Neuron (in vitro differentiated cells): ENCODE results near the gene SINHCAF.

Source experiments
- H2AFZ ChIP-seq: one replicate; pipeline ENCODE4 v1.6.1; 2013; ENCODE audit warnings: low read depth, mild to moderate bottlenecking, inconsistent platforms, low read length, moderate library complexity
- H3K27me3 ChIP-seq: one replicate; pipeline ENCODE4 v1.6.1; 2013; ENCODE audit warnings: low read length; ENCODE audit not compliant: insufficient read depth
- H3K36me3 ChIP-seq: one replicate; pipeline ENCODE4 v1.6.1; 2013; ENCODE audit warnings: low read length; ENCODE audit not compliant: insufficient read depth
- H3K4me1 ChIP-seq: one replicate; pipeline ENCODE4 v1.6.1; 2013; ENCODE audit warnings: low read length; ENCODE audit not compliant: insufficient read depth
- H3K4me3 ChIP-seq: 2 replicates; pipeline ENCODE4 v1.5.1; 2013; ENCODE audit warnings: mild to moderate bottlenecking, low read length, moderate library complexity
- H3K9me3 ChIP-seq: one replicate; pipeline ENCODE4 v1.6.1; 2013; ENCODE audit warnings: low read length

Gene SINHCAF

DNA sequence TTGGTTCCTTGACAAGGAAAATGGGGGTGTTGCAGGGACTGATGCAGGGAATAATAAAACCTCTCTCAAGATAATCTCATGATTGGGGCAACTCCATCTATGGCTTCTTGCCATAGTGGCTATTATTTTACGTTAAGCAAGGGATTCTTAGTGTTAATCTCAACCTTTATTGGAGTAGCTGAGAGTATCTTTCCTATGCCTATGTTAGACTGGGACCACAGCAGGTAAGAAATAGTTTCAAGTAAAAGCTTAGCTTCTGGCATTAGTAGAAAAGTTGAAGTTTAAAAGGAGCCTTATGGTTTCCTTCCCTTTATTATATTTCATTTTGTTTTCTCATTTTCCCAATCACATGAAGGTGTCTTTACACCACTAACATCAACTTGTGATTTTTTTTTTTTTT lies 16.7 kb downstream of the SINHCAF start:
- H3K27me3 ChIP-seq = no peaks in the 10 kb centered on the region
- H3K4me3 ChIP-seq = no peak overlapping the region
- H3K36me3 ChIP-seq = peaks cover 28% of the 10 kb centered on the region
- H3K4me1 ChIP-seq = no peaks in the 10 kb centered on the region
- H3K9me3 ChIP-seq = peaks cover 9% of the 10 kb centered on the region
- H2AFZ ChIP-seq = no peak overlapping the region

DNA sequence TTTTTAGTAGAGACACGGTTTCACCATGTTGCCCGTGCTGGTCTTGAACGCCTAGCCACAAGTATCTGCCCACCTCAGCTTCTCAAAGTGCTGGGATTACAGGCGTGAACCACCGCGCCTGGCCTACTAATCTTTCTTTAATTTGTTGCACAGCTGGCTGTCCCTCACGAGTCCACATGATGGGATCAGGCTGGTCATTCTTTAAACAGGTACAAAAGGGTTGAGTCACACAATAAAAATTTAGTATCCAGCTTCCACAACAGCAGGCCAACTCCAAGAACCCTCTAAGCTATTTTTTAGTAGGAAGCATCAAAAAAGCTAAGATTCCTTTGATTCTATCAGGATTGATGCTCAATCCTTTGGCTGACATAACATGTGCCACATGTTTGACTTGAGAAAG lies 17.8 kb downstream of the SINHCAF start:
- H3K9me3 ChIP-seq = peaks cover 9% of the 10 kb centered on the region
- peaks cover 39% of the 10 kb centered on the region for H3K36me3 ChIP-seq
- no peak overlapping the region for H3K4me3 ChIP-seq
- no peaks in the 10 kb centered on the region for H3K27me3 ChIP-seq
- H2AFZ ChIP-seq = no peak overlapping the region
- no peaks in the 10 kb centered on the region for H3K4me1 ChIP-seq

DNA sequence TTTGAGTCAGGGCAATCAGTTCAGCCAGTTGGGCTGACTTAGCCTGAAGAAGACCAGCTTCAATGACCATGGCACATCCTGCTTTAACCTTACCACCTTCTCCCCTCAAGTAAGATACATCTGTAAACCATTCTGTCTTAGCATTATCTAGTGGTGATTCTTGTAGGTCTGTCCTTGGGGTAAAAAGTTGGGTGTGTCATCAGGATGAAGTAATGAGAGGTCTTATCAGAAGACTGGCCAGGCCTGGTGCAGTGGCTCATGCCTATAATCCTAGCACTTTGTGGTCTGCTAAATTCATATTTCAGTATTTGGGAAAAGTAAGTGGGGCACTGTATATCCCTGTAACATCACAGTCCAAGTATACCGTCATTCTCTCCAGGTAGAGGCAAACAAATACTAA lies 19.1 kb downstream of the SINHCAF start:
- H3K27me3 ChIP-seq = no peaks in the 10 kb centered on the region
- H3K36me3 ChIP-seq = peaks cover 50% of the 10 kb centered on the region
- H3K4me3 ChIP-seq = no peak overlapping the region
- H3K9me3 ChIP-seq = peaks cover 9% of the 10 kb centered on the region
- no peaks in the 10 kb centered on the region for H3K4me1 ChIP-seq
- H2AFZ ChIP-seq = no peak overlapping the region

DNA sequence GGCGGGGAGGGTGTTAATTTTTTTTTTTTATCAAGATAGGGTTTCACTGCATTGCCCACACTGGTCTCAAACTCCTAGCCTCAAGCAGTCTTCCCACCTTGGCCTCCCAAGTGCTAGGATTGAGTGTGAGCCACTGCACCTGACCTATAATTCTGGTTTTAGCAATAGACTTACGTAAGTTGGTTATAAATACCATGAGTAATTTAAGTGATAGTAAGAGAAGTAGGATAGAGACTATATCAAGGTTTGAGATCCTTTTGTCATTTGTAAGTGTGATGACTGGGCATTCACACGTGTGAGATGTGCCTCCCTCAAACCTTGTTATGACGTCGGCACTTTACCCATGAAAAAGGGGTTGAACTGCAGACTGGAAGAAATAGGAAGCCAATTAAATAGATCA lies 22.5 kb downstream of the SINHCAF start:
- peaks cover 70% of the 10 kb centered on the region for H3K36me3 ChIP-seq

DNA sequence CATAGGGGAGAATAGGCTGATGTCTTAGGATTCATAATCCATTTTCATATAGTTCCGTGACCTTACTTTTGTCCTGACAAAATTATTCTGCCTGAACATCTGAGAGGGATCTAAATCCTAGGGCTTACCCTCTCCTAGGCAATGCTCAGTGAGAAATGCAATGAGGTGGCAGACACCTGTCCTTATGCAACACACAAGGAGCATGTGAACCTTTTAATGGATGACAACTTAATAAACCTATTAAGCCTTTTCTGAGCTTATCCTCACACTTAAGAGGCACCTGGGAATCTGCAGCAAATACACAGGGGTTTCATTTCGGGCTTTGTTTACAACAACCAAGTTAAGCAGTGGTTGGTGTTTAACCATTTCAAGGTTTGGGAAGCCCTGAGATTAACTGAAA lies 24.6 kb downstream of the SINHCAF start:
- peaks cover 88% of the 10 kb centered on the region for H3K36me3 ChIP-seq
- H3K9me3 ChIP-seq = peaks cover 6% of the 10 kb centered on the region
- H3K27me3 ChIP-seq = no peaks in the 10 kb centered on the region
- H2AFZ ChIP-seq = no peak overlapping the region
- no peaks in the 10 kb centered on the region for H3K4me1 ChIP-seq
- no peak overlapping the region for H3K4me3 ChIP-seq

More for the DNA sequence above, 22.5 kb downstream of the SINHCAF start:
- Histone ChIP-seq H3K4me3 (no peak overlapping the region), H3K9me3 (peaks cover 7% of the 10 kb centered on the region), H3K4me1 (no peaks in the 10 kb centered on the region), H3K27me3 (no peaks in the 10 kb centered on the region), H2AFZ (no peak overlapping the region)

DNA sequence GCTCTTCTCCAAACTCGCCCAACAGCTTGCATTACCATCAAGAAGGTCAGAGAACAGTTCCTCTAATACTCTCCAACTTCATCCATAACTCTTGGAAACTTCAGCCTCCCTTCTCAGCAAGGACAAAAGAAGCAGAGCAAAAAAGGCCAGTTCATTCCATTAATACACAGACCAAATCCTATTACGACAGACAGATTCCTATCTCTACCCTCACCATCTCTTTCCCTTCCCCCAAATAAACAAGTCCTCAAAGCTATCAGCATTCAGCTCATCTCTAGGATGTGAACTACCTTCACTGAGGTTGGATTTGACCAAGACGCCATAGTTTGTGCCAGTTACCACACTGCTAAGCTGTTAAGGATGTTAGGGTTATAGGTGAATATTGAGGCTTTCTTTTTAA lies 25.2 kb downstream of the SINHCAF start:
- Histone ChIP-seq H3K4me3 (no peak overlapping the region), H3K36me3 (peaks cover 89% of the 10 kb centered on the region), H3K4me1 (no peaks in the 10 kb centered on the region), H2AFZ (no peak overlapping the region), H3K9me3 (peaks cover 6% of the 10 kb centered on the region), H3K27me3 (no peaks in the 10 kb centered on the region)

DNA sequence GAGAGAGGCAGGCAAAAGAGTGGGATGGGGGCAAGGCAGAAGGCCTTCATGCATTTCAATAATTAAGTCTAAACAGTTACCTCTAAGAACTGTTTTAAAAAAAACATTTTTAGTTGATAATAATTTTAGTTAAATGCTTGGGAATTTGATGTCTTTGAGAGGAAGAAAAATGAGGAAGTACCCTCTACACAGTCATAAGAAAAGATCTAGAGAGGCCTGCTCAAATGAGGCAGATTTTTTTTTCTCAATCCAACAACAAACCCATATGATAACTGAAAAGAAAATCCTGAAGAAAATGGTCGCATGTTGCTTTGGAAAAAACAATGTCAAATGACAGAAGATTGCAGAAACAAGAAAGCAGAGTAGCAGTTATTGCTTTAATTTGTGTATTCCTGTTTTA lies 25.6 kb downstream of the SINHCAF start:
- Histone ChIP-seq H3K4me3 (no peak overlapping the region), H3K4me1 (no peaks in the 10 kb centered on the region), H3K36me3 (peaks cover 91% of the 10 kb centered on the region), H2AFZ (no peak overlapping the region), H3K27me3 (no peaks in the 10 kb centered on the region), H3K9me3 (peaks cover 6% of the 10 kb centered on the region)

DNA sequence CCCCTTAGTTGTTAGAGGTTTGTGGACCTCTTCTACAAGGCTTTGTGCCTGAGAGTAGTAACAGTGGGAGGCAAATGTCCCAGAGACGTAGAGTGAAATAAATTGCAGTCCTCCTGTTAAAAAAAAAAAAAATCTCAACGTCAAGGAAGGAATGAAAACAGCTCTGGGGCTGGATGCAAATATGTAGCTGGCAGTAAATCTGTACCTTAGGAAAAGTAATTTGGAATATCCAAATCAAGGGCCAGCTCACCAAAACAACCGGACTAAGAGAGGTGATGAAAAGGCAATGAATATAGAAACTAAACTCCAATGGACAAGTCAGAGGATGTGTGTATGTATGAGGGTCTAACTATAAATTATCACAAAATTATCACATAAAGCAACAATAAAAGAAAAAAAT lies 27.0 kb downstream of the SINHCAF start:
- Histone ChIP-seq H3K36me3 (peaks cover 90% of the 10 kb centered on the region), H3K27me3 (no peaks in the 10 kb centered on the region), H3K9me3 (peaks cover 6% of the 10 kb centered on the region), H3K4me3 (no peak overlapping the region), H2AFZ (no peak overlapping the region), H3K4me1 (no peaks in the 10 kb centered on the region)

DNA sequence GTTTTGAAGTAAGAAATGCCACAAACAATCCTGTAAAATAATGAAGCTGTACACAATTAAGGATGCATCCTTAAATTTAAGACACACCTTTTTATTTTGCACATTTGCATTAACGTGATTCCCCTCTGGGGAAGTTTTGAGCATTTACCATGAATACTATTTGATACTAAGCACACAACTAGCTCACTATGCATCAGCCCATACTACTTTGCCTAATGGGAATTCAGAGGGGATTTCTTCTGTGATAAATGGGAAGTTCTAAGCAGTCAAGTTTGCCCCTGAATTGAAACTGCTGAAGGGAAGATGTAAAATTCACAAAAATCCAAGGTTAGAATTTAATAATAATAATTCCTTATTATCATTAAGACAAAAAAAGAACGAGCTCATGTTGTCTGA lies 27.4 kb downstream of the SINHCAF start:
- Histone ChIP-seq H3K9me3 (peaks cover 6% of the 10 kb centered on the region), H3K27me3 (no peaks in the 10 kb centered on the region), H3K36me3 (peaks cover 89% of the 10 kb centered on the region), H2AFZ (no peak overlapping the region), H3K4me1 (no peaks in the 10 kb centered on the region), H3K4me3 (no peak overlapping the region)

DNA sequence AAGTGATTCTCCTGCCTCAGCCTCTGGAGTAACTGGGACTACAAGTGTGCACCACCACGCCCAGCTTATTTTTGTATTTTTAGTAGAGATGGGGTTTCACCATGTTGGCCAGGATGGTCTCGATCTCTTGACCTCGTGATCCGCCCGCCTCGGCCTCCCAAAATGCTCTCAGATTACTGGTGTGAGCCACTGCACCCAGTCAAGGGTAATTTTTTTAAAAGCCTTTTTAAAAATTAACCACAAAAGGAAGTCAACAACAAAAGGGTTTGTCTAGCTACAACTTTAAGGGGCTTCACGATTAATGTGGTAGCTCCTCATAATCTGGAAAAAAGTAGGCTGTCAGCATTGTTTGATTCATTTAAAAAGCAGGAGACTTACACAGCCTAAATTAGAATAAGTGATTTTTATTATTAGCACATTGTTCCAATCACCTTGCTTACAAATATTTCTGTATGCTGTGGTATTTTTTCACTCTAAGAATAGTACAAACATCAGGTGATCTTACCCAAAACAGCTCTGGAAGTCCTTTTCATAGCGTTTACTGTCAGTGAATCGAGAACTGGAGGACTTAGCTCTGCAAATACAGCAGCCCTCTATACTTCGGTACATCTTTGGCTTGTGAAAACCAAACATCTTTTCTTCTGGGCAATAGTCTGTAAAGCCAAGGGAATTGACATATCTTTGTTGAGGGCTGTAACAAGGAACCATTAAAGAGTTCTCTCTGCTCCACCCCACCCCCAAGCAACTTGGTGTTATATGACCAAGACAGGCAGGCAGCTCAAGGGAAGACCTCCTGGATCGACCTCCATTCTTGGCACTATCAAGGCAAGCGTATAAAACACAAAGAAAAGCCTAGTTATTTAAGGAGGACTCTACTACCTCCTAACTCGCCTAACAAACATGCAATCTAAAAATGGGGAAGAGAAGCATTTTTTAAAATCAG lies 28.1 kb downstream of the SINHCAF start:
- peaks cover 6% of the 10 kb centered on the region for H3K9me3 ChIP-seq
- H3K4me3 ChIP-seq = no peak overlapping the region
- H3K36me3 ChIP-seq = peaks cover 89% of the 10 kb centered on the region
- H3K4me1 ChIP-seq = no peaks in the 10 kb centered on the region
- no peak overlapping the region for H2AFZ ChIP-seq
- H3K27me3 ChIP-seq = no peaks in the 10 kb centered on the region

DNA sequence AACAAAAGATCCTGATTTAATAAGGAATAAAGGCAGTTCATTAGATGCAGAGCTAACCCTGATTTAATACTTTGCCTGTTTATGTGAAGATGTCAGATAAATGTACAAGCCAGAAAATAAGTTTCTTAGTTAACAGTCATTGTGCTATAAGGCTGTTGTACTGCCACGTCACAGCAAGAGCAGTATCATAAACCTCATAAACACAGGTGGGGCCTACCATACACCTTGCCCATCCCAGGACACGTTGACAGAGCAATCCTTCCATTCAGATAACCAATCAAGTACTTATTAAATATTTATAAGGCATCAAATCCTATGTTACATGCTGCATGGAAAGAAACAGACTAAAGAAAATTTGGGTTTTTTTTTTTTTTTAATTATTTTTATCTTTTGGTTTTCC lies 36.5 kb downstream of the SINHCAF start:
- no peak overlapping the region for H3K4me3 ChIP-seq
- no peaks in the 10 kb centered on the region for H3K27me3 ChIP-seq
- peaks cover 95% of the 10 kb centered on the region for H3K36me3 ChIP-seq
- no peak overlapping the region for H2AFZ ChIP-seq
- H3K4me1 ChIP-seq = no peaks in the 10 kb centered on the region
- peaks cover 10% of the 10 kb centered on the region for H3K9me3 ChIP-seq

DNA sequence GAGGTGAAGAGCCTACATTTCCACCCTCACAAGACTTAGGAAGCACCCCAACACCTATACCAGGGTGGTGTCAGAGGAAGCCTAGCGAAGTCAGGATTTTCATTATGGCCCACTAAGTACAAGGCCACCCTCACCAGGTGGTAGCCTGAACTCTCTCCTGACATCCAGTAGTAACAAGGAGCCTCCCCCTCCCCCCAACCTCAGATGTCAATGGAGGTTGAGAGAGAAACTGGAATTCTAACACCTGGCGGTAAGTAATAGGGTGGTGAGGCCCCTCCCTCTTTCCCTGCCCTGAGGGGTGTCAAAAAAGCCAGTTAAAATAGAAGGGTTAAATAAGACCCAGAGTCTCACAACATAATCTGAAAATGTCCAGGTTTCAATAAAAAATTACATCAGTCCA lies 37.6 kb downstream of the SINHCAF start:
- no peak overlapping the region for H2AFZ ChIP-seq
- H3K9me3 ChIP-seq = peaks cover 11% of the 10 kb centered on the region
- H3K27me3 ChIP-seq = no peaks in the 10 kb centered on the region
- H3K36me3 ChIP-seq = peaks cover 96% of the 10 kb centered on the region
- no peak overlapping the region for H3K4me3 ChIP-seq
- no peaks in the 10 kb centered on the region for H3K4me1 ChIP-seq

DNA sequence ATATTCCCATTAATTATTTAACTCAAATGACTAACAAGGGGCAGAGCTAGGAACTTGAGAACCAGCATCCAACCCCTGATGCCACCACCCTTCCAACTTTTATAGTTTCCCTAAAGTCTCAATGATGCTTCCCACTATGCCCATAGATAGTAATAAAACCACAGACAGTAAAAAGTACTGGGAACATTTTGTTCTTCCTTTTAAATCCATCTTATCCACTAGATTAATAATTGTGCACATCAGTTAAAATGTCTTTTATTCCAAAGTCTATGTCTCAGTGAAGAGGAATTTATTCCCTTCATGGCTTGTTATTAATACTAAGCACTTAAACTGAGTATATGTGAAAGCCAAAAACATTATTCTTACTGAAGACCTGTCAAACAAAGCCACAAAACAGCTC lies 45.8 kb downstream of the SINHCAF start:
- Histone ChIP-seq H3K27me3 (no peaks in the 10 kb centered on the region), H3K4me1 (peaks cover 18% of the 10 kb centered on the region), H3K4me3 (no peak overlapping the region), H3K36me3 (peaks cover 53% of the 10 kb centered on the region), H3K9me3 (peaks cover 3% of the 10 kb centered on the region), H2AFZ (no peak overlapping the region)
